Keratinocyte (primary cell): Measurements from ENCODE around the gene FZD4. TPM values are rescaled to one million over a fixed set of nuclear protein-coding genes. Genes with fewer than 3 reads are reported as not detected.

Experiments used
- DNase-seq: peaks from one replicate; pipeline ENCODE4 v3.0.0-alpha.2; 2011; ENCODE audit warnings: low read depth, missing footprints, low spot score
- FAIRE-seq: peaks from 2 replicates; lab custom pipeline; 2011; peaks lifted over from hg19 to GRCh38; lab: Jason Lieb, UNC
- H2AFZ ChIP-seq: 2 replicates; pipeline ENCODE4 v1.6.0; 2012; ENCODE audit warnings: low read length, control low read depth, inconsistent platforms; ENCODE audit not compliant: control insufficient read depth
- H3K27ac ChIP-seq: 2 replicates; pipeline ENCODE4 v1.5.1; 2011; ENCODE audit warnings: low read length; ENCODE audit not compliant: control insufficient read depth, insufficient read depth
- H3K27me3 ChIP-seq: 3 replicates; pipeline ENCODE4 v1.6.0; 2011; ENCODE audit warnings: low read length; ENCODE audit not compliant: control insufficient read depth, insufficient read depth; ENCODE audit errors: extremely low read depth
- H3K36me3 ChIP-seq, 2 experiments: 2 replicates in 1 of 2; 3 replicates in 1 of 2; pipeline ENCODE4 v1.5.1; 2011; ENCODE audit warnings: low read length in 2 of 2, mild to moderate bottlenecking in 1 of 2; ENCODE audit not compliant: control insufficient read depth in 2 of 2, insufficient read depth in 2 of 2; ENCODE audit errors: extremely low read depth in 1 of 2
- H3K4me1 ChIP-seq: 3 replicates; pipeline ENCODE4 v1.5.1; 2011; ENCODE audit warnings: low read length; ENCODE audit not compliant: control insufficient read depth, insufficient read depth; ENCODE audit errors: extremely low read depth
- H3K4me2 ChIP-seq: 3 replicates; pipeline ENCODE4 v1.6.0; 2011; ENCODE audit warnings: low read depth, low read length; ENCODE audit not compliant: control insufficient read depth, insufficient read depth; ENCODE audit errors: extremely low read depth
- H3K4me3 ChIP-seq, 3 experiments: fragments of 200-600 bp in 1 of 3; sonication (generic) in 1 of 3; 2 replicates in 2 of 3; 3 replicates in 1 of 3; pipeline ENCODE4 v1.5.1; 2011 to 2016; ENCODE audit warnings: low read length in 3 of 3, mild to moderate bottlenecking in 3 of 3, control low read depth in 2 of 3, inconsistent platforms in 1 of 3, low read depth in 1 of 3, mixed read lengths in 1 of 3, mixed run types in 1 of 3, moderate library complexity in 1 of 3; ENCODE audit not compliant: control insufficient read depth in 2 of 3, insufficient read depth in 2 of 3; ENCODE audit errors: extremely low read depth in 1 of 3
- H3K79me2 ChIP-seq: 2 replicates; pipeline ENCODE4 v1.6.0; 2012; ENCODE audit warnings: low read length; ENCODE audit not compliant: control insufficient read depth, insufficient read depth
- H3K9ac ChIP-seq: 3 replicates; pipeline ENCODE4 v1.6.0; 2011; ENCODE audit warnings: low read length; ENCODE audit not compliant: control insufficient read depth, insufficient read depth; ENCODE audit errors: extremely low read depth
- H3K9me1 ChIP-seq: 3 replicates; pipeline ENCODE4 v1.6.0; 2011; ENCODE audit warnings: low read length; ENCODE audit not compliant: control insufficient read depth, insufficient read depth; ENCODE audit errors: extremely low read depth
- H3K9me3 ChIP-seq: 2 replicates; pipeline ENCODE4 v1.5.1; 2012; ENCODE audit warnings: low read depth, low read length; ENCODE audit not compliant: control insufficient read depth
- H4K20me1 ChIP-seq: 3 replicates; pipeline ENCODE4 v1.6.0; 2011; ENCODE audit warnings: low read length; ENCODE audit not compliant: control insufficient read depth, insufficient read depth; ENCODE audit errors: extremely low read depth
- CTCF ChIP-seq, 3 experiments: IDR thresholded peaks in 1 of 3; conservative IDR thresholded peaks in 1 of 3; optimal IDR thresholded peaks in 1 of 3; 2 replicates in 2 of 3; 3 replicates in 1 of 3; pipeline versions ENCODE3 to v1.5.1; 2011; ENCODE audit warnings: low read length in 3 of 3, mild to moderate bottlenecking in 3 of 3, moderate library complexity in 2 of 3, control low read depth in 1 of 3, inconsistent platforms in 1 of 3; ENCODE audit not compliant: insufficient read depth in 2 of 3; ENCODE audit errors: extremely low read depth in 1 of 3
- EZH2 ChIP-seq: IDR thresholded peaks from one replicate; pipeline ENCODE4 v1.6.1; 2012; ENCODE audit warnings: inconsistent platforms, mild to moderate bottlenecking, low read length, moderate library complexity
- dilution Hi-C: fragments of 300-500 bp; cut with MboI; formaldehyde crosslinking; loops from one replicate; pipeline ENCODE4 v1.7.0; 2020; ENCODE audit warnings: low sequenced_read_pairs; ENCODE audit not compliant: extremely low pct_ligation_motif_present
- polyA plus RNA-seq, 5 experiments: library from polyadenylated mRNA; depleted of rRNA in 3 of 5; stranded (reverse) in 3 of 5; stranded (forward) in 1 of 5; unstranded in 1 of 5; fragments of >200 nt; gene quantifications; 1 replicate in 1 of 5; 2 replicates in 3 of 5; 3 replicates in 1 of 5; pipeline versions ENCODE4 v1.2.1 to v1.2.3, GENCODE V29; 2011 to 2012; ENCODE audit warnings: missing spikeins in 2 of 5, low read depth in 1 of 5, low replicate concordance in 1 of 5

Gene FZD4
- polyA plus RNA-seq, 1 donor (not counting 4 experiments of a cell fraction or from before 2014, with no cell fraction given): 0.56 TPM

- Histone ChIP-seq H3K9me1 (no peaks in the 10 kb centered on the region), H3K4me1 (peaks cover 14% of the 10 kb centered on the region), H3K36me3 (no peaks in the 10 kb centered on the region), H3K9ac (no peak overlapping the region), H2AFZ (no peak overlapping the region), H3K79me2 (no peaks in the 10 kb centered on the region), H3K4me3 (no peak overlapping the region), H3K9me3 (no peaks in the 10 kb centered on the region), H3K4me2 (no peak overlapping the region), H3K27me3 (no peaks in the 10 kb centered on the region), H3K27ac (no peak overlapping the region), H4K20me1 (no peaks in the 10 kb centered on the region)
- dilution Hi-C loops: no loop called here
- TF ChIP-seq EZH2 (no peak), CTCF (optimal IDR thresholded peaks at IDR 0.05 in 1 of 3, IDR thresholded peaks at IDR 0.05 in 1 of 3, conservative IDR thresholded peaks at IDR 0.05 in 1 of 3; ENCODE audit: extremely low read depth in 1 of 3, insufficient read depth in 2 of 3, low read length in 3 of 3) (no peak)
- no peak for DNase-seq
- FAIRE-seq: no peak
Observed at GRCh38 chr11:86934926-86935579, 20.1 kb downstream of the FZD4 start.

DNA sequence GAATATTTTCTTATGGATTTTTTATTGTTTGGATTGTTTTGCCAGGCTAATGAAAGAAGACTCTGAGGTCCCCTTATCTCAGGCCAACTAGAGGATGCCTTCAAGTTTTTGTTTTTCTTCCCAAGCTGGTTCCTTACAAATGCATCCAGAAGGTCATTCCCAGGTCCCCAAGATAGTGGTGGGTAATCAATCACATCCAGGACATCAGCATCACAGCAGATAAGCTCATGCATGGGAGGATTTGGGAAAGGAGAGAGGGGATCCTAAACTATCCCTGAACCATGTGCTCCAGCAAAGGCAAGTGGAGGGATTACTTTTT is 20.7 kb downstream of the FZD4 start:
- Histone ChIP-seq H3K9me3 (no peaks in the 10 kb centered on the region), H3K4me1 (peaks cover 14% of the 10 kb centered on the region), H4K20me1 (no peaks in the 10 kb centered on the region), H3K9me1 (no peaks in the 10 kb centered on the region), H2AFZ (no peak overlapping the region), H3K27ac (no peak overlapping the region), H3K9ac (no peak overlapping the region), H3K4me2 (no peak overlapping the region), H3K36me3 (no peaks in the 10 kb centered on the region), H3K79me2 (no peaks in the 10 kb centered on the region), H3K4me3 (no peak overlapping the region), H3K27me3 (no peaks in the 10 kb centered on the region)
- DNase-seq (no peak), FAIRE-seq (no peak)
- dilution Hi-C loops: no loop called here
- TF ChIP-seq EZH2: no peak
- no peak for TF ChIP-seq CTCF (optimal IDR thresholded peaks at IDR 0.05 in 1 of 3, IDR thresholded peaks at IDR 0.05 in 1 of 3, conservative IDR thresholded peaks at IDR 0.05 in 1 of 3; ENCODE audit: extremely low read depth in 1 of 3, insufficient read depth in 2 of 3, low read length in 3 of 3)
